Transverse colon (tissue), 1 donor: ENCODE results near the gene ATXN10.

ENCODE experiments used
- EP300 ChIP-seq: sonication (generic); formaldehyde crosslinking; IDR thresholded peaks from one replicate; pipeline ENCODE4 v1.6.1; 2017; ENCODE audit warnings: antibody characterized with exemption, low read depth
- POLR2A ChIP-seq: fragments of 450-650 bp; IDR thresholded peaks from one replicate; pipeline ENCODE4 v1.6.1; 2016; ENCODE audit warnings: antibody characterized with exemption, mild to moderate bottlenecking, moderate library complexity

- no peak for TF ChIP-seq EP300
- TF ChIP-seq POLR2A = no peak
Observed at GRCh38 chr22:45664136-45664646, 7.4 kb upstream of the ATXN10 start.
